HG03135 (cell line): ENCODE measurements around the gene TSPEAR.

Experiments used
- ATAC-seq: cut with Tn5 transposase; IDR thresholded peaks from one replicate; pipeline ENCODE4 v1.9.1; 2021; ENCODE audit warnings: mild to moderate bottlenecking, moderate library complexity; ENCODE audit not compliant: unreplicated experiment

The TSPEAR gene

DNA sequence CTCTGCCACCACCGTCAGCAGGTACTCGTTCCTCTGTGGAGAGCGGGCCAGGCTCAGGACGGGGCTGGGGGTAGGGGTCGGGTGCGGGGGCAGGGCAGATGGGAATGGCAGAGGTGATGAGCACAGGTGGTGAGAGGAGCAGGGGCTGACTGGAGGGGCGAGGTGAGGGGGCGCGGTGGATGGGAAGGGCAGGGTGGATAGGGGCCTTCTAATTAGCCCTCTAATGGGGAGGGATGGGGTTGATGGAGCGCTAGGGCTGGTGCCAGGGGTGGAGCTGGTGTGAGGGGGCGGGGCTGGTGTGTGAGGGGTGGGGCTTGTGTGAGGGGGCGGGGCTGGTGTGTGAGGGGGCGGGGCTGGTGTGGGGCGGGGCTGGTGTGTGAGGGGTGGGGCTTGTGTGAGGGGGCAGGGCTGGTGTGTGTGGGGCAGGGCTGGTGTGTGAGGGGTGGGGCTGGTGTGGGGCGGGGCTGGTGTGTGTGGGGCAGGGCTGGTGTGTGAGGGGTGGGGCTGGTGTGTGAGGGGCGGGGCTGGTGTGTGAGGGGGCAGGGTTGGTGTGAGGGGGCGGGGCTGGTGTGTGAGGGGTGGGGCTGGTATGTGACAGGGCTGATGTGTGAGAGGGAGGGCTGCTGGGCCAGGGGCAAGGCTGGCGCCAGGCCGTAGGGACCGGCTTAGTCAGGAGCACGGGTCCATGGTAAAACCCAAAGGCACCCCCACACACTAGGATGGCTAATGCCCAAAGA, 177.3 kb downstream of the TSPEAR start:
- ATAC-seq: no peak

DNA sequence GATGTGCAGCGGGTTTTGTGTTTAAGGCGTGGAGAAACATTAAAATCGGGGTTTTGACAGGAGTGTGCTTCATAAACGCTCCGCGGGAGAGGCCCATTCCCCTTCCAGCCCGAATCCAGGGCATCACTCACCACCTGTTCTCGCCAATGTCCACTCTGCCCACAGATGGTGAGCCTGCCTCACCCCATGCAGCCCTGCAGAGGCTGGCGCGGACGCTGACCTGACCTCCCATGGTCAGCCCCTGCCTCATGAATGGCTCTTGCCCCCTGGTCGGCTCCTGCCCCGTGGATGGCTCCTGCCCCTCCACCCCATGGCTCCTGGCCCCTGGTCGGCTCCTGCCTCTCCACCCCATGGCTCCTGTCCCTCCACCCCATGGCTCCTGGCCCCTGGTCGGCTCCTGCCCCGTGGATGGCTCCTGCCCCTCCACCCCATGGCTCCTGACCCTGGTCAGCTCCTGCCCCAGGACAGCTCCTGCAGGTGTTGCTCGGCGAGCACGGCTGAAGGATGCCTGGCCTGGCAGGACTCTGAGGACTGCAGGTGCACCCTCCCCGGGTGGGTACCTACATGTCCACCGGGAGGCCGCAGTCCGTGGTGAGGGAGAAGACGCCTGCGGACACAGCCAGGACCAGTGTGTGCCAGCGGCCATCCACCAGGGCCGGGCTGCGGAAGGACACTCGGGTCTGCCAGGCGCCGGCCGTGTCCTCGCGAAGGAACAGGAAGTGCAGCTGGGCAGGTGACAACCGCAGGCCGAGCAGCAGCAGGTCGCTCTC, 178.1 kb downstream of the TSPEAR start:
- ATAC-seq: no peak

- ATAC-seq: no peak
These were observed 178.7 kb downstream of the TSPEAR start for GRCh38 chr21:44532712-44533111.

- no peak for ATAC-seq
These were observed 179.5 kb downstream of the TSPEAR start for GRCh38 chr21:44531606-44532564.

- ATAC-seq: no peak
These were observed 180.3 kb downstream of the TSPEAR start for GRCh38 chr21:44530903-44531605.

DNA sequence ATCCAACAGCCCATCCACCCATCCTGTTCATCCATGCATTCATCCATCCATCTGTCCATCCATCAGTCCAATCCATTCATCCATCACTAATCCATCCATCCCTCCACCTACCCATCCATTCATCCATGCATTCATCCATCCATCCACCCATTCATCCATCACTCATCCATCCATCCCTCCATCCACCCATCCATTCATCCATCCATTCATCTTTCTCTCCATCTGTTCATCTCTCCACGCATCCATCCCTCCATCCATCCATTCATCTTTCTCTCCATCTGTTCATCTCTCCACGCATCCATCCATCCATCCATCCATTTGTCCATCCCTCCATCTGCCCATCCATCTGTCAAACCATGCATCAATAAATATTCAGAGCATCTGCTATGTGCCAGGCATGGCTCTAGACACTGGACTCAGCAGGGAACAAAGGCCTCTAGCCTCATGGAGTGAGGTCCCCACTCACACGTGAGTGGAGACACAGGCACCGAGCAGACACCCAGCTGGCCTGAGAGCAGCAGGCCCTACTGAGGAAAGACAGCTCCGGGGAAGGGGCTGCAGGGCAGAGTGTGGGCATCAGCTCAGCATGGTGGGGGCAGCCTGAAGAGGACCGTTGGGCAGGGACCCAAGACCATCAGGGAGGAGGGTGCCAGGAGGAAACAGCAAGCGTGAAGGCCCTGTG, 181.0 kb downstream of the TSPEAR start:
- no peak for ATAC-seq

DNA sequence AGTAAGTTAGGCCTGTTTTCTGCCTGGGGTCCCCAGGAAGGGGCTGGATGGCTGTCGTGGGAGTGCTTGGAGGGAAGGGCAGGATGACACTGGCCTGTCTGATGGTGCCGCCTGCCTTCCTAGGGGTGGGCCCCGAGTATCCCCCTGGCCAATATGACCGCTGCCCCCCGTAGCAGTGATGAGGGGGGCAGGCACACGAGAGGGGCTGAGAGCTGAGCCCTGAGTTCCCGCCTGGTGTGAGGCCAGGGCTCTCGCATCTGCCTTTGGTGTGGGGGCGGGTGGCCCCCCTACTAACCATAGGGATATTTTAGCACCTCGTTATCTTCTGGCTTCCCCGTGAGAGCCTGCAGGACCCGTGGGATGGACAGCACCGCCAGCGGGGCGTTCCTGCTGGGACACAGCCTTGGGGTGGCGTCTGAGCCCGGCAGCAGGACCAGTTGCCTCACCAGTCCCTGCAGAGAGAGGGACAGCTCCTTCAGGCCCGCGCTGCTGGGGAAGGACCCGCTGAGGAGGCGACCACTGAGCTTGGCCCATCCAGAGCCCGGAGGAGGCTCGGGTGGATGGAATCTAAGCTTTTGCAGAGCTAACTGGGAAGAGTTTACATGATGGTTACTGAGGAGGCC, 181.8 kb downstream of the TSPEAR start:
- ATAC-seq: no peak

- no peak for ATAC-seq
These were observed 182.4 kb downstream of the TSPEAR start for GRCh38 chr21:44529011-44529421.

DNA sequence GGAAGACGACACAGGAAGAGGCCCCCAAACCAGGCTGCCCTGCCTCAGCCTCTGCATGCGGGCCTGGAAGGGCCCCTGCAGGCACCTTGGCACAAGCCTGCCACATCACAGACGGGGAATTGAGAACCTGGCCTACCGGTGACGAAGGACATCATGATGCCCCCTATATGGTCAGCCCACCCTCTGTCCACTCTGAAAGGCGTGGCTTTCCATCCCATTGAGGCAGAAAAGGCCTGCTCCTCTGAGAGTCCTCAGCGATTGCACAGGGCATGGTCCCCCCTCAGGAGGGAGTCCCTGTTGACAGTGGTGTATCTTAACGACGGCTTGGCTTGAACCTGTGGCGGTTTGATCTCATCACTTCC, 182.8 kb downstream of the TSPEAR start:
- no peak for ATAC-seq

- no peak for ATAC-seq
These were observed 183.3 kb downstream of the TSPEAR start for GRCh38 chr21:44527983-44528633.

DNA sequence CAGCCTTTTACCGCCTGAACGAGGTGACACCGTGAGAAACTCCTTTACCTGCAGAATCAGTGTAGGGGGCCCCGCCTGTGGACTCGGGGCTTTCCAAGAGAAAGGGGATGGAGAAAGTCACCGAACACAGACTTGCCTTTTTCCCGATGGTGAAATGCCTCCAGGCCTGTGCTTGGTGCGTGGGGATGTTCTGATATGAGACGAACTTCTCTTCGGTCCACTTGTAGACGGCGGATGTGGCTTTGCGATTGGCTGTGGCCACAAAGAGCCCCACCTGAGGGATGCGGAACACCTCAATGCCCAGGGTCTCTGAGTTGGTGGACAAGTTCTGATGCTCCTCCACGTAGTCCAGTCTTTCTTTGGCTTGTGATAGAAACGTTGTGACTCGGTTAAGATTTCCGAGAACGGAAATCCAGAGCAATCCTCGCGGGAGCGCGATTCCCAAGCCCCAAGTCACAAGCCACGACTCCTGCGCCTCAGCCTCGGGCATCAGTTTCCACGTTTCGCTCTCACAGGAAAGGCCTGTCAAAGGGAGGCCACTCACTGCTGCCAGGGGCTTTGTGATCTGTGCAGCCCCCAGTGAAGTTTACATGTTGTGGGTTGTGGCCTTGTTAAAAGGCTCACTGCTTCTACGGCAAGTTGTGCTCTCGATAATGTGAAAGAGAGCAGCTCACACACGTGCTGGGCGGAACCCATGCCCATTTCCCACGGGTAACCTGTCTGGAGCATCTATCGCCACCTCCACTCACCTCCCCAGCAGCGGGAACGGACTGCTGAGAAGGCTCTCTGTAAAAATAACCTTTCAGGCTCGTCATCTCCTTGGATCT, 184.0 kb downstream of the TSPEAR start:
- ATAC-seq: no peak

DNA sequence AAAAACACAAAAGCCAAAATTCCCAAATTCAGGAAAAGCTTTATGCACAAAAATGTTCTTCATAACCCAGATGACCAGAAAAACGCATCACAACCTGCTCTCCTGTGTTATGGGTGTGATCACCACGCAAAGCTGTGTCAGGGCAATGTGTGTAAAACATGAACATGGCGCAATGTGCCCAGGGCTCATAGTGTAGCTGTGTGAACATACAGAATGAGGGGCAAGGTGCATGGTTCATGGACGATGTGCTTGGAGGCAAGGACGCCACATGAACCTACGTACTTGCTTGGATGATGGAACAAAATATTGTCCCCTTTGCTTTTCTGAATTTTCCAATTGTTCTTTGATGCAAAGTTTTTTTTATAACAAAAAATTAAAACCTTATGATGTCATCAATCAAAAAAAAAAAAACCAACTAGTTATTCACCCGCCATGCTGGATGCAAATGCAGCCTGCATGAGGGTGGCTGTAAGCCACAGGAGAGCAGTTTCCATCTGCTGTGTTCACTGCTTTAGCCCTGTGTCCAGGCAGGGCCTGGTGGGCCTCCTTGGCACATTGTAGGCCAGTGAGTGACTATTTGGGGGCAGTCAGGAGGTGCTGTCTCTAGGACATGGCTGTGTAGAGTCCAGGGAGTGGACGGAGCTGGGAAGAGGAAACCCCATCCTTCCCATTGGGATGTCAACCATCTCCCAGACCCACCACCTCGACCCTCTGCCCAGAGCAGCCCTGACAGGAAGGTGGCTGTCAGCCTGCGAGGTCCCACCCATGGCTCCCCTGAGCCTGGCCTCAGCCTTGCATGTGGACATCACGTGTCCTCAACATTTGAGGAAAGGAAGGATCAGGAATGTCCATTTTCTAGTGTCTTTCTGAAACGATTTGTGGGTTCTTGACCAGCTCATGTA, 185.0 kb downstream of the TSPEAR start:
- no peak for ATAC-seq

DNA sequence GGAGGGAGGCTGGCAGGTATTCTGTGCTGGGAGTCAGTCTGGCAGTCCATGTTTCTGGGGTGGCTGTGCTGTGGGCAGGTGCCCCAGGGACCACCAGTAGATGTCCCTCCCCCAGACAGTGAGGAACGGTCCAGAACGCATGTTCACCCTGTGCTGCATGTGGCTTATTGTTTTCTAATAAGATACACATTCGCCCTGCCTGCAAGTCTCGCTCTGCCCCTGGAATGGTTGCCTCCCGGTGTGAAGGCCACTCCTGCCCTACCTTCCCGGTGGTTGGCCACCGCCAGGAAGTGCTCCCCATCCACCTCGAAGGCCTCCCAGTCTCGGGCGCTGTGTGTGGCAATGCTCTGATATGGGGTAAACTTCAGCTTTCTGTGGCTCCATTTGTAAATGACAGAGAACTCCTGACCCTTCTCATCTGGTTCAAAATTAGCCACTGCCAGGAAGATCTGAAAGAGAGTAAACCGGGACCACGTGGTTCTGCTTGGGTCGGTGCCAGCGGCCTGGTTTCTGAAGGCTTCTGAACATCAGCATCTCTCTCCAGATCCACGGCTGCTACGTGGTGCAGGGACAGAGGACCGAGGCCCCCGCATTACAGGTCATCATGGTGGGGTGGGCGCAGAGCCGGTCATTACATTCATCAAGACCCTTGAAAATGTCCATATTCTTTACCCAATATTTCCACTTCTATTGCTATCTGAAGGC, 185.8 kb downstream of the TSPEAR start:
- ATAC-seq: no peak

DNA sequence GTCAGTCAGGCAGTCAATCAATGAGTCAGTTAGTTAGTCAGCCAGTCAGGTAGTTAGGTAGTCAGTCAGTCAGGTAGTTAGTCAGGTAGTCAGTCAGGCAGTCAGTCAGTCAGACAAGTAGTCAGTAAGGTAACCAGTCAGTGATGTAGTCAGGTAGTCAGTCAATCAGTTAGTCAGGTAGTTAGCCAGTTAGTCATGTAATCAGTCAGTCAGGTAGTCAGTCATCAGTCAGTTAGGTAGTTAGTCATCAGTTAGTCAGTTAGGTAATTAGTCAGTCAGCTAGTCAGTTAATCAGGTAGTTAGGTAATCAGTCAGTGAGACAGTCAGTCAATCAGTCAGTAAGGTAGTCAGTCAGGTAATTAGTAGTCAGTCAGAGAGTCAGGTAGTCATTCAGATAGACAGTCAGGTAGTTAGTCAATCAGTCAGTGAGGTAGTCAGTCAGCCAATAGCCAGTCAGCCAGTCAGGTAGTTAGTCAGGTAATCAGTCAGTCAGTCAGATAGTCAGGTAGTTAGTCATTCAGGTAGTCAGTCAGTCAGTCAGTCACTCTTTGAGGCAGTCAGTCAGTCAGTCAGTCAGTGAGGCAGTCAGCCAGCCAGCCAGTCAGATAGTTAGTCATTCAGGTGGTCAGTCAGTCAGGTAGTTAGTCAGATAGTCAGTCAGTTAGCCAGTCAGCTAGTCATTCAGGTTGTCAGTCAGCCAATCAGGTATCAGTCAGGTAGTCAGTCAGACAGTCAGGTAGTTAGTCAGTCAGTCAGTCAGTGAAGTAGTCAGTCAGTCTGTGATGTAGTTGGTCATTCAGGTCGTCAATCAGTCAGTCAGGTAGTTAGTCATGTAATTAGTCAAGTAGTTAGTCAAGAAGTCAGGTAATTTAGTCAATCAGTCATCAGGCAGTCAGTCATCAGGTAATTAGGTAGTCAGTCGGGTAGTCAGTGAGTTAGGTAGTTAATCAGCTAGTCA, 186.7 kb downstream of the TSPEAR start:
- no peak for ATAC-seq

DNA sequence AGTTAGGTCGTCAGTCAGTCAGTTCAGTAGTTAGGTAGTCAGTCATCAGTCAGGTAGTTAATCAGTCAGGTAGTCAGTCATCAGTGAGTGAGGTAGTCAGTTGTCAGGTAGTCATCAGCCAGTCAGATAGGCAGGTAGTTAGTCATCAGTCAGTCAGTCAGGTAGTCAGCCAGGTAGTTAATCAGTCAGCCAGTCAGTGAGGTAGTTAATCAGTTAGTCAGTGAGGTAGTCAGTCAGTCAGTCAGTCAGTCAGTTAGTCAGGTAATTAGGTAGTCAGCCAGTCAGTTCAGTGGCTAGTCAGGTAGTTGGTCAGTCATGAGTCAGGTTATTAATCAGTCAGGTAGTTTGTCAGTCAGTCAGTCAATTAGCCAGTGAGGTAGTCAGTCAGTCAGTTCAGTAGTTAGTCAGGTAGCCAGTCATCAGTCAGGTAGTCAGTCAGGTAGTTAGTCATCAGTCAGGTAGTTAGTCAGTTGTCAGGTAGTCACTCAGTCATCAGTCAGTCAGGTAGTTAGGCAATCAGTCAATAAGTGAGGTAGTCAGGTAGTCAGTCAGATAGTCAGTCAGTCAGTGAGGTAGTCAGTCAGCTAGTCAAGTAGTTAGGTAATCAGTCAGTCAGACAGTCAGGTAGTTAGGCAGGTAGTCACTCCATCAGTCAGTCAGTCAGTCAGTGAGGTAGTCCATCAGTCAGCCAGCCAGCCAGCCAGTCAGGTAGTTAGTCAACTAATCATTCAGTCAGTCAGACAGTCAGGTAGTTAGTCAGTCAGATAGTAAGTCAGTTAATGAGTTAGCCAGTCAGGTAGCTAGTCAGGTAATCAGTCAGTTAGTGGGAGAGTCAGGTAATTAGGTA, 187.6 kb downstream of the TSPEAR start:
- ATAC-seq: no peak
